ENCODE results near the gene AHRR. TPM values are rescaled to one million over a fixed set of nuclear protein-coding genes. Genes with fewer than 3 reads are reported as not detected.
A peak's percentile ranks its signal among the peaks of the same experiment; 100 is the strongest.

The AHRR gene
- total and polyA plus RNA-seq, 2 donors from 2014 or later = 0.71 to 1.7 TPM

DNA sequence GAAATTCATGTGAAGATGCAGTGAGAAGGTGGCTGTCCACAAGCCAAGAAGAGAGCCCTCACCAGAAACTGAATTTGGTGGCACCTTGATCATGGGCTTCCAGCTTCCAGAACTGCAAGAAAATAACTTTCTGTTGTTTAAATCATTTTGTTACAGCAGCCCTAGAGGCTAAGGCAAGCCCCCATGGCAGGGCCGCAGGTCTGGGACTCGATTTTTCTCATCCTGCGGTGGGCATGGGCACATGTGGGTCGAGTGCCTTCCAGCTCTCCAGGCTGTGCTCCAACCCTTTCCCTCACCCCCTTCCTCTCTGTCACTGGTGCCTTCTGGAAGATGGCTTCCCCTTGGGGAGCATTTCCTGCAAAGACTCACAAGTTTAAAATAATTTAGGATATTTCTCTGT lies 40.7 kb downstream of the AHRR start:
- H3K27ac ChIP-seq (ENCODE audit: low read depth in 2 of 2, low read length in 2 of 2) = no peak overlapping the region
- H3K4me1 ChIP-seq (ENCODE audit: control insufficient read depth in 2 of 3, insufficient read depth in 2 of 3, low read depth in 1 of 3, low read length in 3 of 3) = no peaks in the 10 kb centered on the region
- no peaks in the 10 kb centered on the region for H3K36me3 ChIP-seq (ENCODE audit: control insufficient read depth in 2 of 3, insufficient read depth in 3 of 3, low read length in 3 of 3)
- intact Hi-C loops (cut with DNase I) = no loop called here
- TF ChIP-seq, protein P1, sequence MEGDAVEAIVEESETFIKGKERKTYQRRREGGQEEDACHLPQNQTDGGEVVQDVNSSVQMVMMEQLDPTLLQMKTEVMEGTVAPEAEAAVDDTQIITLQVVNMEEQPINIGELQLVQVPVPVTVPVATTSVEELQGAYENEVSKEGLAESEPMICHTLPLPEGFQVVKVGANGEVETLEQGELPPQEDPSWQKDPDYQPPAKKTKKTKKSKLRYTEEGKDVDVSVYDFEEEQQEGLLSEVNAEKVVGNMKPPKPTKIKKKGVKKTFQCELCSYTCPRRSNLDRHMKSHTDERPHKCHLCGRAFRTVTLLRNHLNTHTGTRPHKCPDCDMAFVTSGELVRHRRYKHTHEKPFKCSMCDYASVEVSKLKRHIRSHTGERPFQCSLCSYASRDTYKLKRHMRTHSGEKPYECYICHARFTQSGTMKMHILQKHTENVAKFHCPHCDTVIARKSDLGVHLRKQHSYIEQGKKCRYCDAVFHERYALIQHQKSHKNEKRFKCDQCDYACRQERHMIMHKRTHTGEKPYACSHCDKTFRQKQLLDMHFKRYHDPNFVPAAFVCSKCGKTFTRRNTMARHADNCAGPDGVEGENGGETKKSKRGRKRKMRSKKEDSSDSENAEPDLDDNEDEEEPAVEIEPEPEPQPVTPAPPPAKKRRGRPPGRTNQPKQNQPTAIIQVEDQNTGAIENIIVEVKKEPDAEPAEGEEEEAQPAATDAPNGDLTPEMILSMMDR (IDR thresholded peaks at IDR 0.05; ENCODE audit: borderline replicate concordance, extremely low read depth, insufficient read depth) = no peak
- FAIRE-seq (no peak), DNase-seq (no peak)
- H3K27me3 ChIP-seq (ENCODE audit: control insufficient read depth, insufficient read depth, low read length) = no peaks in the 10 kb centered on the region
- H3K9me3 ChIP-seq (ENCODE audit: control insufficient read depth in 2 of 3, insufficient read depth in 1 of 3, low read length in 3 of 3) = peaks cover 0 to 11% (median 0%) of the 10 kb centered on the region in 3 donors
- no peak overlapping the region for H3K4me3 ChIP-seq (ENCODE audit: low read length in 3 of 3)
- no peak overlapping the region for H3K9ac ChIP-seq (ENCODE audit: low read length in 3 of 3)

DNA sequence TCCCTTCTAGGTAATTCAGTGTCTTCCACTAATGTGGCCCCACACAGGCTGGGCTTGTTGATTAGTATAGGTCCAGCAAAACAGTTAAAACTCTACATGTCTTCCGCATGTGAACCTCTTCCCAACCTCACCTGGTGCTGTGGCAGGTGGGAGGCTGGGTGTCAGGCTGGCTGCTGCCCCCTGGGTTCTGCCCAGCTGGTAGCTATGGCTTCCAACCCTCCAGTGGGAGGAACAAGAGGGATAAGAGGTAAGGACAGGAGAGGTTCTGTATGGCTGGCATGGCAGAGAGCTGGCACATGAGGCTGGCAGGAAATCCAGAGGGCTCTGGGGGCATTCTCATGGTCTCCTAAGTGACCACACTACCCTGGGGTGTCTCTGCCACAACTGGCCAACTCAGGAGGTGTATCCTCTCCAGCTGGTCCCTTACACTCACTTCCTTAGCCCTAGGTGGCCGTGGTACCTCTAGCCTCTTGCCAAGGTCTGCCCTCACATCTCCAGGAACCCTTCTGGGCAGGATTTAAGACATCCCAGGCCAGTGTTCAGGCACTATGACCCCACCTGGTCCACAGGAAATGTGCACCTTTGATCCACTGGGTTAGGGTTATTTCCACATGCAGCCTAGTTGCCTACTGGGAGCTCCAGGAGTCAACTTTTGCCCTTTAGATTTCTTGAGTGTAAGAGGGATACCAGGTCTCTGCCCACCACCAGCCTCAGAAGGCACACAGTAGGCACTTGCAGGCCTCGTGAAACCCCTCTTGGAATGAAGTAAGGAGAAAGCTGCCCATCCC lies 41.7 kb downstream of the AHRR start:
- FAIRE-seq = no peak

DNA sequence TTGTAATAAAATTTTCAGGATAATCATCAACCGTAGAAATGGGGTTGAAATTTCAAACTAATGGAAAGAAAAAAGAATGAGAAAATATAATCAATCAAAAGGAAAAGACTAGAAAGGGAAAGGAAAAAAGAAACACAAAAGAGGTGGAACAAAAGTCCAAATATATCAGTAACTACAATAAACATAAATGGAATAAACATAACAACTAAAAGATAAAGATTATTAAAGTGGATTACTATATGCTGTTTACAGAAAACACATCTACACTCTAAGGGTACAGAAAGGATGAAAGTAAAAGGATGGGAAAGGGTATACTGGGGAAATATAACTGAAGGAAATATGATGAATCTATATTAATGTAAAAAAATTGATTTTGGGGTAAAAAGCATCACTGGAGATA lies 43.0 kb downstream of the AHRR start:
- DNase-seq (no peak), FAIRE-seq (no peak)
- Histone ChIP-seq H3K27me3 (ENCODE audit: control insufficient read depth, insufficient read depth, low read length) (no peaks in the 10 kb centered on the region), H3K27ac (ENCODE audit: low read depth in 2 of 2, low read length in 2 of 2) (no peak overlapping the region), H3K9ac (ENCODE audit: low read length in 3 of 3) (no peak overlapping the region), H3K4me1 (ENCODE audit: control insufficient read depth in 2 of 3, insufficient read depth in 2 of 3, low read depth in 1 of 3, low read length in 3 of 3) (no peaks in the 10 kb centered on the region), H3K9me3 (ENCODE audit: control insufficient read depth in 2 of 3, insufficient read depth in 1 of 3, low read length in 3 of 3) (peaks cover 0 to 11% (median 0%) of the 10 kb centered on the region in 3 donors), H3K36me3 (ENCODE audit: control insufficient read depth in 2 of 3, insufficient read depth in 3 of 3, low read length in 3 of 3) (no peaks in the 10 kb centered on the region), H3K4me3 (ENCODE audit: low read length in 3 of 3) (no peak overlapping the region)
- intact Hi-C loops (cut with DNase I) = no loop called here
- TF ChIP-seq, protein P1 (IDR thresholded peaks at IDR 0.05; ENCODE audit: borderline replicate concordance, extremely low read depth, insufficient read depth) = no peak

More for the DNA sequence above, 41.7 kb downstream of the AHRR start:
- TF ChIP-seq, protein P1 (IDR thresholded peaks at IDR 0.05; ENCODE audit: borderline replicate concordance, extremely low read depth, insufficient read depth) = no peak
- H3K4me3 ChIP-seq (ENCODE audit: low read length in 3 of 3) = no peak overlapping the region
- no peaks in the 10 kb centered on the region for H3K4me1 ChIP-seq (ENCODE audit: control insufficient read depth in 2 of 3, insufficient read depth in 2 of 3, low read depth in 1 of 3, low read length in 3 of 3)
- peaks cover 0 to 11% (median 0%) of the 10 kb centered on the region in 3 donors for H3K9me3 ChIP-seq (ENCODE audit: control insufficient read depth in 2 of 3, insufficient read depth in 1 of 3, low read length in 3 of 3)
- DNase-seq = peak in 1 of 5 donors; percentile 17
- no peaks in the 10 kb centered on the region for H3K27me3 ChIP-seq (ENCODE audit: control insufficient read depth, insufficient read depth, low read length)
- H3K9ac ChIP-seq (ENCODE audit: low read length in 3 of 3) = no peak overlapping the region
- no peak overlapping the region for H3K27ac ChIP-seq (ENCODE audit: low read depth in 2 of 2, low read length in 2 of 2)
- H3K36me3 ChIP-seq (ENCODE audit: control insufficient read depth in 2 of 3, insufficient read depth in 3 of 3, low read length in 3 of 3) = no peaks in the 10 kb centered on the region
- intact Hi-C loops (cut with DNase I) = no loop called here
